Neural progenitor cell (in vitro differentiated cells): ENCODE measurements around the gene PRUNE2. TPM values are rescaled to one million over a fixed set of nuclear protein-coding genes. Genes with fewer than 3 reads are reported as not detected.
A peak's percentile ranks its signal among the peaks of the same experiment; 100 is the strongest.

Experiments used
- DNase-seq: peaks from one replicate; pipeline ENCODE4 v3.0.0-alpha.2; 2016; ENCODE audit warnings: low spot score
- H2AFZ ChIP-seq: fragments of 200-600 bp; sonication (generic); replicated peaks from 2 replicates; pipeline ENCODE4 v1.6.1; 2016; ENCODE audit warnings: antibody characterized with exemption
- H3F3A ChIP-seq: fragments of 200-600 bp; sonication (generic); 2 replicates; pipeline ENCODE4 v1.6.1; 2016; ENCODE audit warnings: antibody characterized with exemption, low read depth
- H3K27ac ChIP-seq: fragments of 200-600 bp; sonication (generic); 2 replicates; pipeline ENCODE4 v1.5.1; 2016; ENCODE audit warnings: mild to moderate bottlenecking
- H3K27me3 ChIP-seq: fragments of 200-600 bp; sonication (generic); 2 replicates; pipeline ENCODE4 v1.6.1; 2016; ENCODE audit warnings: mild to moderate bottlenecking, moderate library complexity
- H3K36me3 ChIP-seq: fragments of 200-600 bp; sonication (generic); 2 replicates; pipeline ENCODE4 v1.5.1; 2016
- H3K4me1 ChIP-seq: fragments of 200-600 bp; sonication (generic); 2 replicates; pipeline ENCODE4 v1.6.1; 2016; ENCODE audit warnings: mixed run types
- H3K4me2 ChIP-seq: fragments of 200-600 bp; sonication (generic); 2 replicates; pipeline ENCODE4 v1.6.1; 2016
- H3K4me3 ChIP-seq: fragments of 200-600 bp; sonication (generic); 2 replicates; pipeline ENCODE4 v1.5.1; 2016
- H3K79me2 ChIP-seq: fragments of 200-600 bp; sonication (generic); 2 replicates; pipeline ENCODE4 v1.6.1; 2016; ENCODE audit warnings: low read depth
- H3K9ac ChIP-seq: fragments of 200-600 bp; sonication (generic); 2 replicates; pipeline ENCODE4 v1.6.1; 2016
- H3K9me3 ChIP-seq: fragments of 200-600 bp; sonication (generic); 2 replicates; pipeline ENCODE4 v1.5.1; 2016; ENCODE audit warnings: low read depth
- H4K20me1 ChIP-seq: fragments of 200-600 bp; sonication (generic); 2 replicates; pipeline ENCODE4 v1.6.1; 2016; ENCODE audit warnings: low read depth
- H3K27ac Mint-ChIP-seq: 3 replicates; pipeline ENCODE4 v1.8.0; 2021; ENCODE audit warnings: mixed read lengths
- H3K27me3 Mint-ChIP-seq: 2 replicates; pipeline ENCODE4 v1.8.0; 2022; ENCODE audit warnings: low read depth, mild to moderate bottlenecking, inconsistent platforms, moderate library complexity, mixed read lengths; ENCODE audit not compliant: insufficient read depth
- H3K36me3 Mint-ChIP-seq: 3 replicates; pipeline ENCODE4 v1.8.0; 2021; ENCODE audit warnings: mixed read lengths
- H3K4me1 Mint-ChIP-seq: 3 replicates; pipeline ENCODE4 v1.8.0; 2021; ENCODE audit warnings: mixed read lengths
- H3K4me3 Mint-ChIP-seq: 3 replicates; pipeline ENCODE4 v1.8.0; 2021; ENCODE audit warnings: mild to moderate bottlenecking, moderate library complexity, mixed read lengths
- H3K9me3 Mint-ChIP-seq: 3 replicates; pipeline ENCODE4 v1.8.0; 2020; ENCODE audit warnings: mixed read lengths
- CTCF ChIP-seq: fragments of 200-600 bp; sonication (generic); IDR thresholded peaks from 2 replicates; pipeline ENCODE4 v1.5.1; 2017; ENCODE audit warnings: antibody characterized with exemption, mild to moderate bottlenecking
- EZH2 ChIP-seq: fragments of 200-600 bp; sonication (generic); IDR thresholded peaks from 2 replicates; pipeline ENCODE4 v1.6.1; 2017; ENCODE audit warnings: antibody characterized with exemption, mild to moderate bottlenecking, moderate library complexity
- EZH2phosphoT487 ChIP-seq: fragments of 200-600 bp; sonication (generic); IDR thresholded peaks from 2 replicates; pipeline ENCODE4 v1.6.1; 2017; ENCODE audit warnings: antibody characterized with exemption
- total RNA-seq: library from RNA; depleted of rRNA; stranded (reverse); fragments of >200 nt; gene quantifications from 2 replicates; pipeline ENCODE4 v1.2.3, GENCODE V29; 2015; ENCODE audit warnings: low replicate concordance

The PRUNE2 gene
- total RNA-seq, 1 donor from 2014 or later, result 28.2 TPM

GRCh38 chr9:76873056-76873792, 32.7 kb downstream of the PRUNE2 start:
- H3K4me2 ChIP-seq, result peak overlapping the region; percentile 69
- H3K36me3 Mint-ChIP-seq, result no peaks in the 10 kb centered on the region
- peaks cover 61% of the 10 kb centered on the region for H3K4me1 Mint-ChIP-seq
- H3K4me3 ChIP-seq, result peak overlapping the region; percentile 17
- H3K27ac ChIP-seq, result peak overlapping the region; percentile 11
- no peaks in the 10 kb centered on the region for H3K36me3 ChIP-seq
- TF ChIP-seq EZH2 (no peak), CTCF (peak; percentile 22)
- no peak overlapping the region for H2AFZ ChIP-seq
- H3K4me3 Mint-ChIP-seq, result peak overlapping the region; percentile 30
- peaks cover 2% of the 10 kb centered on the region for H3K9me3 Mint-ChIP-seq
- peaks cover 26% of the 10 kb centered on the region for H3F3A ChIP-seq
- no peaks in the 10 kb centered on the region for H3K27me3 ChIP-seq
- H3K4me1 ChIP-seq, result peaks cover 46% of the 10 kb centered on the region
- peak; percentile 91 for DNase-seq
- peak overlapping the region; percentile 88 for H3K27ac Mint-ChIP-seq
- no peaks in the 10 kb centered on the region for H3K9me3 ChIP-seq
- peaks cover 8% of the 10 kb centered on the region for H3K27me3 Mint-ChIP-seq
- H4K20me1 ChIP-seq, result no peaks in the 10 kb centered on the region
- no peak overlapping the region for H3K9ac ChIP-seq
- no peaks in the 10 kb centered on the region for H3K79me2 ChIP-seq

GRCh38 chr9:76868897-76869296, 37.0 kb downstream of the PRUNE2 start:
- no peaks in the 10 kb centered on the region for H3K36me3 ChIP-seq
- H3K27me3 ChIP-seq, result no peaks in the 10 kb centered on the region
- Mint-ChIP-seq H3K27ac (peak overlapping the region; percentile 72), H3K27me3 (peaks cover 3% of the 10 kb centered on the region), H3K36me3 (no peaks in the 10 kb centered on the region), H3K9me3 (peaks cover 2% of the 10 kb centered on the region), H3K4me1 (peaks cover 67% of the 10 kb centered on the region), H3K4me3 (peak overlapping the region; percentile 60)
- no peak overlapping the region for H3K27ac ChIP-seq
- no peaks in the 10 kb centered on the region for H3K9me3 ChIP-seq
- peak overlapping the region; percentile 28 for H3K4me3 ChIP-seq
- H3F3A ChIP-seq, result peaks cover 32% of the 10 kb centered on the region
- TF ChIP-seq EZH2phosphoT487 (peak; percentile 87), CTCF (no peak), EZH2 (no peak)
- no peak overlapping the region for H2AFZ ChIP-seq
- peak; percentile 84 for DNase-seq
- H4K20me1 ChIP-seq, result no peaks in the 10 kb centered on the region
- H3K9ac ChIP-seq, result no peak overlapping the region
- H3K79me2 ChIP-seq, result no peaks in the 10 kb centered on the region
- H3K4me1 ChIP-seq, result peaks cover 54% of the 10 kb centered on the region
- H3K4me2 ChIP-seq, result peak overlapping the region; percentile 69

- no peaks in the 10 kb centered on the region for H3K79me2 ChIP-seq
- no peaks in the 10 kb centered on the region for H4K20me1 ChIP-seq
- DNase-seq, result no peak
- Mint-ChIP-seq H3K27ac (peak overlapping the region; percentile 52), H3K27me3 (peaks cover 3% of the 10 kb centered on the region), H3K36me3 (no peaks in the 10 kb centered on the region), H3K9me3 (peaks cover 2% of the 10 kb centered on the region), H3K4me3 (no peak overlapping the region), H3K4me1 (peaks cover 61% of the 10 kb centered on the region)
- H3F3A ChIP-seq, result peaks cover 19% of the 10 kb centered on the region
- H3K4me1 ChIP-seq, result peaks cover 41% of the 10 kb centered on the region
- H2AFZ ChIP-seq, result peak overlapping the region; percentile 94
- H3K9ac ChIP-seq, result no peak overlapping the region
- no peaks in the 10 kb centered on the region for H3K9me3 ChIP-seq
- TF ChIP-seq CTCF (no peak), EZH2phosphoT487 (no peak), EZH2 (no peak)
- H3K4me3 ChIP-seq, result no peak overlapping the region
- no peaks in the 10 kb centered on the region for H3K27me3 ChIP-seq
- H3K4me2 ChIP-seq, result peak overlapping the region; percentile 18
- no peaks in the 10 kb centered on the region for H3K36me3 ChIP-seq
- no peak overlapping the region for H3K27ac ChIP-seq
These were observed 39.2 kb downstream of the PRUNE2 start for GRCh38 chr9:76866689-76867088.
